Ovary (tissue), 9 donors: ENCODE measurements around the gene RGS17. TPM values are rescaled to one million over a fixed set of nuclear protein-coding genes. Genes with fewer than 3 reads are reported as not detected.

Source experiments
- DNase-seq, 5 donors: peaks; one replicate each; pipeline ENCODE4 v3.0.0-alpha.2; 2019 to 2020
- H3K27ac ChIP-seq, 2 donors: fragments of 200-600 bp; one replicate each; pipeline versions ENCODE4 v1.5.1 to v1.8.0; 2019 to 2022
- H3K27me3 ChIP-seq: fragments of 200-600 bp; one replicate; pipeline ENCODE4 v1.8.0; 2022
- H3K36me3 ChIP-seq: fragments of 200-600 bp; sonication (generic); one replicate; pipeline ENCODE4 v1.5.1; 2019
- H3K4me1 ChIP-seq: one replicate; pipeline ENCODE4 v1.8.1; 2013; ENCODE audit warnings: mild to moderate bottlenecking, moderate library complexity; ENCODE audit not compliant: insufficient read depth
- H3K4me3 ChIP-seq: fragments of 200-600 bp; sonication (generic); one replicate; pipeline ENCODE4 v1.5.1; 2017
- H3K9me3 ChIP-seq, 2 donors: fragments of 200-600 bp in 1 of 2; sonication (generic) in 1 of 2; one replicate each; pipeline versions ENCODE4 v1.5.1 to v1.8.1; 2013 to 2019; ENCODE audit warnings: mild to moderate bottlenecking in 1 of 2, moderate library complexity in 1 of 2
- CTCF ChIP-seq, 3 donors: fragments of 450-650 bp in 2 of 3; fragments of 200-600 bp in 1 of 3; IDR thresholded peaks; one replicate each; pipeline versions ENCODE4 v1.5.1 to v1.8.0; 2016 to 2022; ENCODE audit warnings: antibody characterized with exemption in 3 of 3, mild to moderate bottlenecking in 1 of 3
- EP300 ChIP-seq: sonication (generic); formaldehyde crosslinking; IDR thresholded peaks from one replicate; pipeline ENCODE4 v1.6.1; 2017; ENCODE audit warnings: antibody characterized with exemption
- POLR2A ChIP-seq: fragments of 450-650 bp; IDR thresholded peaks from one replicate; pipeline ENCODE4 v1.6.1; 2017; ENCODE audit warnings: antibody characterized with exemption, mild to moderate bottlenecking, moderate library complexity
- WGBS, 3 donors: extraction: QIAGEN DNeasy Blood & Tissue Kit in 1 of 3; methylation state at CpG; one replicate each; pipeline versions ENCODE4 v1.1.5 to v1.1.7; 2013 to 2017; 5-methylcytosine and 5-hydroxymethylcytosine counted together
- intact Hi-C, 4 donors: fragments of 100-400 bp; cut with DNase I; formaldehyde crosslinking; loops; one replicate each; pipeline versions ENCODE4 v1.11.0 to v1.15.1; 2022 to 2023
- polyA plus RNA-seq, 2 donors: library from polyadenylated mRNA; stranded (reverse); fragments of 200-250 nt in 1 of 2; fragments of 350-450 nt in 1 of 2; fragmentation: Illumina TruSeq in 1 of 2; extraction: RNeasy Lipid Tissue Mini Kit (QIAGEN cat#74804) in 1 of 2; gene quantifications; one replicate each; pipeline ENCODE4 v1.2.3, GENCODE V29; 2013 to 2014
- total RNA-seq, 7 donors: library from RNA; depleted of rRNA in 2 of 7; stranded (reverse); fragments of >200 nt in 2 of 7; fragmentation: NEBNext Ultra II Directional in 3 of 7; extraction: Animal tissue kit (Norgen Biotek cat#: 25700) in 3 of 7; gene quantifications; one replicate each; pipeline versions ENCODE4 v1.1.0 to v1.2.4, GENCODE V29; 2016 to 2023
- donor health status: DM: no; HTN: no; CAD: no; lungs with moderate emphysema.
- donor health status: DM: no; HTN: no; CAD: no.
- donor health status: Bipolar disorder and iron deficiency.
- donor health status: DM: yes; HTN: yes; CAD: no.
- donor health status: DM: no; HTN: no; CAD: no.
- donor health status: DM: yes; HTN: yes; CAD: no.

RGS17 gene
- total and polyA plus RNA-seq, 9 donors, result 0.30 to 0.95 (median 0.46) TPM

- intact Hi-C loops, result no loop called here
- Histone ChIP-seq H3K9me3 (no peaks in the 10 kb centered on the region), H3K4me3 (no peak overlapping the region), H3K36me3 (no peaks in the 10 kb centered on the region), H3K4me1 (no peaks in the 10 kb centered on the region), H3K27me3 (no peaks in the 10 kb centered on the region), H3K27ac (no peak overlapping the region)
- no peak for DNase-seq
- 91 to 98% (median 93%) methylated on average over 2 of the region's 2 CpGs for WGBS, 3 donors
- TF ChIP-seq EP300 (no peak), CTCF (IDR thresholded peaks at IDR 0.05) (no peak), POLR2A (no peak)
Observed at GRCh38 chr6:153081914-153082313, 49.2 kb downstream of the RGS17 start.

- no peak for DNase-seq
- Histone ChIP-seq H3K4me3 (no peak overlapping the region), H3K4me1 (no peaks in the 10 kb centered on the region), H3K36me3 (no peaks in the 10 kb centered on the region), H3K9me3 (no peaks in the 10 kb centered on the region), H3K27ac (no peak overlapping the region), H3K27me3 (no peaks in the 10 kb centered on the region)
- 87 to 97% (median 96%) methylated on average over 5 of the region's 5 CpGs for WGBS, 3 donors
- TF ChIP-seq CTCF (IDR thresholded peaks at IDR 0.05) (no peak), EP300 (no peak), POLR2A (no peak)
- intact Hi-C loops, result no loop called here
Observed at GRCh38 chr6:153076431-153076830, 54.7 kb downstream of the RGS17 start.

GRCh38 chr6:153074761-153075160 lies 56.3 kb downstream of the RGS17 start:
- intact Hi-C loops, result no loop called here

GRCh38 chr6:153073841-153074240 lies 57.2 kb downstream of the RGS17 start:
- WGBS, 3 donors, result 70 to 83% (median 76%) methylated on average over 4 of the region's 4 CpGs
- no peaks in the 10 kb centered on the region for H3K4me1 ChIP-seq
- TF ChIP-seq EP300, result no peak
- TF ChIP-seq POLR2A, result no peak
- TF ChIP-seq CTCF (IDR thresholded peaks at IDR 0.05), result no peak
- H3K4me3 ChIP-seq, result no peak overlapping the region
- no peaks in the 10 kb centered on the region for H3K27me3 ChIP-seq
- no peaks in the 10 kb centered on the region for H3K36me3 ChIP-seq
- no peak for DNase-seq
- intact Hi-C loops, result no loop called here
- no peaks in the 10 kb centered on the region for H3K9me3 ChIP-seq
- H3K27ac ChIP-seq, result no peak overlapping the region

More at GRCh38 chr6:153074761-153075160, 56.3 kb downstream of the RGS17 start:
- H3K36me3 ChIP-seq, result no peaks in the 10 kb centered on the region
- no peak overlapping the region for H3K27ac ChIP-seq
- no peaks in the 10 kb centered on the region for H3K27me3 ChIP-seq
- H3K4me3 ChIP-seq, result no peak overlapping the region
- no peak for DNase-seq
- no peaks in the 10 kb centered on the region for H3K4me1 ChIP-seq
- no peaks in the 10 kb centered on the region for H3K9me3 ChIP-seq
- 29 to 37% (median 29%) methylated on average over 3 of the region's 3 CpGs for WGBS, 3 donors
- TF ChIP-seq CTCF (IDR thresholded peaks at IDR 0.05) (no peak), EP300 (no peak), POLR2A (no peak)

- H3K27ac ChIP-seq, result no peak overlapping the region
- WGBS, 3 donors, result 92 to 95% (median 95%) methylated on average over 7 of the region's 7 CpGs
- DNase-seq, result no peak
- H3K9me3 ChIP-seq, result no peaks in the 10 kb centered on the region
- no peaks in the 10 kb centered on the region for H3K36me3 ChIP-seq
- H3K27me3 ChIP-seq, result no peaks in the 10 kb centered on the region
- no peaks in the 10 kb centered on the region for H3K4me1 ChIP-seq
- TF ChIP-seq EP300, result no peak
- no peak for TF ChIP-seq POLR2A
- no peak for TF ChIP-seq CTCF (IDR thresholded peaks at IDR 0.05)
- intact Hi-C loops, result no loop called here
- no peak overlapping the region for H3K4me3 ChIP-seq
Observed at GRCh38 chr6:153070756-153071155, 60.3 kb downstream of the RGS17 start.
